GM19468 (cell line): ENCODE data around the gene PLEKHA4.
"Not testable (repeated sequence)": the region's sequence is repeated elsewhere in the genome, so short reads cannot be mapped to it uniquely, and the experiment has no call there.

Experiments
- ATAC-seq: cut with Tn5 transposase; IDR thresholded peaks from one replicate; pipeline ENCODE4 v1.9.1; 2021; ENCODE audit warnings: mild to moderate bottlenecking, moderate library complexity, moderate number of reproducible peaks; ENCODE audit not compliant: unreplicated experiment; ENCODE audit errors: extremely low read depth

Gene PLEKHA4

GRCh38 chr19:48868114-48868886 lies at the start of gene PLEKHA4:
TSS of gene PLEKHA4 (minus strand) at chr19:48868617. CDS start at chr19:48867620, 997 bp downstream.
- no peak for ATAC-seq

DNA sequence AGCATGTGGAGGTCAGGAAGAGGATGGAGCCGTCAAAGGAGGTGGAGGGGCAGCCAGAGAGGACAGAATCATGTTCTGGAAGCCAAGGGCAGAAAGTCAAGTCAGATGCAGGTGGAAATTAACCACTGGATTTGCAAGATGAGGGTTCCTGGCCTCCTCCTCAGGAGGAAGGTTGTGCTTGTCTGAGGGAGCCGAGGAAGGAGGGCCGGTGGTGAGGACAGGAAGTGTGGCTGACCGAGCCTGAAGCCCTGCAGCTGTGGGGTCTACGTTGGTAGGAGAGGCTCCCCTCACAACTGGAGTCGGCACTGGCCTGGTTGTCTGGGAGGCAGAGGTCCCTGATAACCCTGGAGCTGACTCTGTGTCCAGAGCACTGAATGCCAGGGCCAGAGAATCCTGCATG lies 49.7 kb upstream of the PLEKHA4 start:
- no peak for ATAC-seq

GRCh38 chr19:48915757-48916156 lies 47.3 kb upstream of the PLEKHA4 start:
- no peak for ATAC-seq

GRCh38 chr19:48914181-48914580 lies 45.8 kb upstream of the PLEKHA4 start:
- ATAC-seq, result no peak

DNA sequence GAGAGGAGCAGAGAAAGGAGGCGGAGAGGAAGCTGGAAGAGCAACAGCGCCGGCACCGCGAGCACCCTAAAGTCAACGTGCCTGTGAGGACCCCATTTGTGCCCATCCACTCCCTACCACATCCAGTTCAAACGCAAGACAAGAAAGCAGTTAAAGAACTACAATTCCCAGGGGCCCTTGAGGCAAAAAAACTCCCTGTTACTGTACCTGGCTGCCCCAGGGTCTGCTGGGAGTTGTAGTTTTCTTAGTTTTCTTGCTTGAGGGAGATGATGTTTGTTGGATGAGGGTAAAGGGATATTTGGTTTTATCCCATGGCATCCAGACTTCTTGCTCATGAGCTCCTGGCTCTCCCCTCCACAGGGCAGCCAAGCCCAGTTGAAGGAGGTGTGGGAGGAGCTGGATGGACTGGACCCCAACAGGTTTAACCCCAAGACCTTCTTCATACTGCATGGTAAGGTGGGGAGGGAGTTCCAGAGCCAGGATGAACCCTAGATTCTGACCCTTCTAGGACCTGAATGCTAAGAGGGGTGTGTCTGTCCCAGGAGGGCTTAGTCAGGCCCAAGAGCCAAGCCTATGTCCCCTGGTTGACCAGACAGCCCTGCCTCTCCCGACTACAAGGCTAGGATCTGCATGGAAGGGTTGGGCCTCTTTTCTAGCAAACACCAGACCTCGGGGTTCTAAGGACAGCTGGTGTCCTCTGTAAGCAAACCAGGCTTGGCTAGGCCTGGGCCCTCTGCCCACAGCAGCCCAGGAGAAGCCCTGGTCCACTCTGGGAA lies 44.9 kb upstream of the PLEKHA4 start:
- ATAC-seq, result no peak

DNA sequence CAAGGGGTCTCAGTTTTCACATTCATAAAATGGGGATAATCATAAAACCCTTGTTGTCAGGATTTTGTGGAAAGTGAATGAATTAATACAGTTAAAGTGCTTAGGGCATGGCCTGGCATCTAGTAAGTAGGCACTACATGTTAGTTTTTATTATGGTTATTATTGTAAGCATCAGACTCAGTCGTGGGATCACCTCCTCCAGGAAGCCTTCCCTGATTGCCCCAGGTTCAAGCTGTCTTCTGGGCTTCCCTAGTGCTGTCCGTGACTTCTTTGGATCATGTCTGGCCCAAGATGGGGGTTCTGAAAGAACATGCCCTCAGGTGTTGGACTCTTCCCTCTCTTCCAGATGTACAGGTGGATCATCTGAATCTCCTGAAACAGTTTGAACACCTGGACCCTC lies 42.4 kb upstream of the PLEKHA4 start:
- no peak for ATAC-seq

DNA sequence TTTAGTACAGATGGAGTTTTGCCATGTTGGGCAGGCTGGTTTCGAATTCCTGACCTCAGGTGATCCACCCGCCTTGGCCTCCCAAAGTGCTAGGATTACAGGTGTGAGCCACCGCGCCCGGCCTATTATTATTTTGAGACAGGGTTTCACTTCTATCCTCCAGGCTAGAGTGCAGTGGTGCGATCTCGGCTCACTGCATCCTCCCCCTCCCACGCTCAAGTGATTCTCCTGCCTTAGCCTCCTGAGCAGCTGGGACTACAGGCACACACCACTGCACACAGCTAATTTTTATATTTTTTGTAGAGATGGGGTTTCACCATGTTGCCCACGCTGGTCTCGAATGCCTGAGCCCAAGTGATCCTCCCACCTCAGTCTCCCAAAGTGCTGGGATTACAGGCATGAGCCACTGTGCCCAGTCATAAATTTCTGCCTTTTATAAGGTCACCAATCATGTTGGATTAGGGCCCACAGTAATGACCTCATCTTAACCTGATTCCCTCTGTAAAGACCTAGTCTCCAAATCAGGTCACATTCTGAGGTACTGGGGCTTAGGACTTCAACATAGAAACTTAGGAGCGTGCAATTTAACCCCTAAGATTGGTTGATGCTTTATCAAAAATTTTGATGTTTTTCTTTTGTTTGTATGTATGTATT lies 41.1 kb upstream of the PLEKHA4 start:
- ATAC-seq, result not testable (repeated sequence)

- ATAC-seq, result no peak
Measured at GRCh38 chr19:48907671-48908070, 39.3 kb upstream of the PLEKHA4 start.

DNA sequence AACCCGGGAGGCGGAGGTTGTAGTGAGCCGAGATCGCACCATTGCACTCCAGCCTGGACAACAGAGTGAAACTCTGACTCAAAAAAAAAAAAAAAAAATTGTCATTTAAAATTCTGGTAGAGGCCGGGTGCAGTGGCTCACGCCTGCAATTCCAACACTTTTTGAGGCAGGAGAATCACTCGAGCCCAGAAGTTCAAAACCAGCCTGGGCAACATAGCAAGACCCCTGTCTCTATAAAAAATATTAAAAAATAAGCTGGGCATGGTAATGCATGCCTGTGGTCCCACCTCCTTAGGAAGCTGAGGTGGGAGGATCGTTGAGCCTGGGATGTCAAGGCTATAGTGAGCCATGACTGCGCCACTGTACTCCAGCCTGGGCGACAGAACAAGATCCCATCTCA lies 37.9 kb upstream of the PLEKHA4 start:
- ATAC-seq, result no peak

DNA sequence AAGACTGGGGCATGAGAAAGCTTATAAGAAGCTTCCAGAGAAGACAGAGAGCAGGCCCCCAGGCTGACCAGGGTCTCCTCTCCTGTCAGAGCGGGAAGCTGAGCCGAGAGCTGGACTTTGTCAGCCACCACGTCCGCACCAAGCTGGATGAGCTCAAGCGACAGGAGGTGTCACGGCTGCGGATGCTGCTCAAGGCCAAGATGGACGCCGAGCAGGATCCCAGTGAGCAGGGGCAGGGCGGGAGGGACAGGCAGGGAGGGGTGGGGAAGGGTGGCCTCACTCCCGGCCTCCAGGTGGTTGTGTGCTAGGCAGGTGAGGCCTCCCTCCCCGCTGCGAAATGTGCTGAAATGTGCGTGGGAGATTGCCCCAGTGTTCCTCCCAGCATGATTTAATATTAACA lies 37.2 kb upstream of the PLEKHA4 start:
- ATAC-seq, result no peak

DNA sequence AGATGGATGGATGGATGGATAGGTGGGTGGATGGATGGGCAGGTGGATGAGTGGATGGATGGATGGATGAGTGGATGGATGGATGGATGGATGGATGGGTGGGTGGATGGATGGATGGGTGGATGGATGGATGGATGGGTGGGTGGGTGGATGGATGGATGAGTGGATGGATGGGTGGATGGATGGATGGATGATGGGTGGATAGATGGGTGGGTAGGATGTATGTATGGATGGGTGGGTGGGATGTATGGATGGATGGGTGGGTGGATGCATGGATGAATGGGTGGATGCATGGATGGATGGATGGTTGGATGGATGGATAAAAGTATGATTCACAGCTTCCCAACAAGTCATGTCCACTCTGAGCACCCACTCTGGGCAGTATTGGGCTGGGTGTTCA lies 35.4 kb upstream of the PLEKHA4 start:
- ATAC-seq, result not testable (repeated sequence)

DNA sequence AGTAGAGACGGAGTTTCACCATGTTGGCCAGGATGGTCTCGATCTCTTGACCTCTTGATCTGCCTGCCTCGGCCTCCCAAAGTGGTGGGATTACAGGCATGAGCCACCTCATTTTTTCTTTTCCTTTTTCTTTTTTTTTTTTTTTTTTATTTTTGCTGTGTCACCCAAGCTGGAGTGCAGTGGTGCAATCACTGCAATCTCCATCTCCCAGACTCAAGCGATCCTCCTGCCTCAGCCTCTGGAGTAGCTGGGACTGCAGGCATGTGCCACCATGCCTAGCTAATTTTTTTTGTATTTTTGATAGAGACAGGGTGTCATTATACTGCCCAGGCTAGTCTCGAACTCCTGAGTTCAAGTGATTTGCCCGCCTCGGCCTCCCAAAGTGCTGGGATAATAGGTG lies 33.9 kb upstream of the PLEKHA4 start:
- not testable (repeated sequence) for ATAC-seq

GRCh38 chr19:48900477-48901406 lies 32.3 kb upstream of the PLEKHA4 start:
- no peak for ATAC-seq

DNA sequence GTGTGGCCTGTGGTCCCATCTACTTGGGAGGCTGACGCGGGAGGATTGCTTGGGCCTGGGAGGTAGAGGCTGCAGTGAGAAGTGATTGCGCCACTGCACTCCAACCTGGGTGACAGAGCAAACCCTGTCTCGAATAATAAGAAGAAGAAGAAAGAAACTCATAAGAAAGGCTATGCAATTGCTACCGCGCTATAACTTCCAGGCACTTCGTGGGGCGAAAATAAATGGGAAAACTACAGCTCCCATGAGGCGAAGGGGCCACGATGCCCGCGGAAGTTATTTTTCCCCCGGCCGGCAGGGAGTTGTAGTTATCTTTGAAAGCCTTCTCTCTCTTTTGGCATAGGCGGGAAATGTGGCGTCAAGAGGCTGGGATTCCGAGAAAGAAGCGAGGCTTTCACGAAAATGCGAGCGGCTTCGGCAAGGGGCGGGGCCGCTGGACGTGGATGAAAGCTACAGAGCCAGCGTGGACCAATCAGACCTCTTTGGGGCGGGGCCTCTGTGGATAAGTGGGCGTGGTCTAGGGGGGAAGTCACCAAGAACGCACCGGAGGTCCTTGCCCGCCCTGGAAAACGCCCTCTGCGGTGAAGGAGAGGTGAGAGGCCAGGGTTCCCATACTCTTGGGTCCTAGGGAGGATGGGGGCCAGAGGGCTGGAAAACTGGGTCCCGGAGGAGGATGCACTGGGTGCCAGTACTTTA lies 31.5 kb upstream of the PLEKHA4 start, which contains the start of gene NUCB1:
Gene NUCB1 (plus strand): TSS at position 532 of the 696 bp plus-strand sequence. CDS start 485 bp downstream, outside the sequence.
- ATAC-seq, result peak; percentile 54

DNA sequence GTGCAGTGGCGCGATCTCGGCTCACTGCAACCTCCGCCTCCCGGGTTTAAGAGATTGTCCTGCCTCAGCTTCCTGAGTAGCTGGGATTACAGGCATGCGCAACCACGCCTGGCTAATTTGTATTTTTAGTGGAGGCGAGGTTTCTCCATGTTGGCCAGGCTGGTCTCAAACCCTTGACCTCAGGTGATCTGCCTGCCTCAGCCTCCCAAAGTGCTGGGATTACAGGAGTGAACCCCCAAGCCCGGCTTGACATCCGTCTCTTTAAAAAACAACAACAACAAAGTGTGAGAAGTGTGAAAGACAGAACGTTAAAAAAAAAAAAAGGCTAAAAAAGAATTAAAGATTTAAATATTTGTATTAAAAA lies 31.0 kb upstream of the PLEKHA4 start:
- ATAC-seq, result not testable (repeated sequence)

GRCh38 chr19:48897181-48897580 lies 28.8 kb upstream of the PLEKHA4 start:
- no peak for ATAC-seq

DNA sequence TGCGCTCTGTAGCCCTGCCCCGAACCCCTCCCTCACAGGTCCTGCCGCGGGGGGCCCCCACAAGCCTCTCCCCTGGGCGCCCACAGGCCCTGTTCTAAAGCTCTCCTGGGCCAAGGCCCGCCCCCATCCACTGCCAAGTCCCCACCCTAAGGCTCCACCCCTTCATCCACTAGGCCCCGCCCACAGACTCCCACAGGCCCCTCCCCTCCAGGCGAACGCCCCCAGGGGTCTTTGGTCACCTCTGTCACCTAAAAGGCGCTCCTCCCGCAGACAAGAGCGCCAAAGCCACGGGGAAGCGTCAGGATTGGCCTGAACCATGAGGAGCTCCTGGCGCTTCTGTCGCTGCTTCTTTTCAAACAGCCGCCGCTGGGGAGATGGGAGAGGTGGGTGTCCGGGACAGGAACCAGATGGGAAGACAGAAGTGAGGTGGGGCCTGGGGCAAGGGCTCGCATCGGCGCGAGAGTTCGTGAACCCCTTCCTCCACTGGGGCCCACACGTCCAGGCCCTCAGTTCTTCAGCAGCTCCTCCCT lies 27.8 kb upstream of the PLEKHA4 start:
- ATAC-seq, result no peak

DNA sequence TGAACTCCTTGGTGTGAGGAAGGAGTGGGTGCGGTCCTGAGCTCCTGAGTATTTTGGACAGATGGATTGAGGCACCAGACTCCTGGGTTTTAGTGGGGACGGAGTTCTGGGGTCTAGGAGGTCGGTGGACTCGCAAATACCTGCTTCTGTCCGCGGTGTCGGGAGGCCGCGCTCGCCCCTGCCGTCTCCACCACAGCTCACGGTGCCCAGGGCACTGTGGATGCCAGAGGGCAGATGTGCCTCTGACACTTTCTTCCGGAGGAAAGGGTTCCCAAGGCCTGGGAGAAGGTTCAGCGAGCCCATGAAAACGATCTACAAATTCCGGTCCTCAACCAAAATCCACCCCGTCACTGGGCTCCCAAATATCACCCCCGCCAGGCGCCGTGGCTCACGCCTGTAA lies 26.8 kb upstream of the PLEKHA4 start:
- ATAC-seq, result no peak

- ATAC-seq, result no peak
Measured at GRCh38 chr19:48890551-48890950, 22.1 kb upstream of the PLEKHA4 start.
